ENCODE data around the gene SRSF5. TPM values are rescaled to one million over a fixed set of nuclear protein-coding genes. Genes with fewer than 3 reads are reported as not detected.

The SRSF5 gene
- total RNA-seq: 165 and 209 TPM in 2 replicates

DNA sequence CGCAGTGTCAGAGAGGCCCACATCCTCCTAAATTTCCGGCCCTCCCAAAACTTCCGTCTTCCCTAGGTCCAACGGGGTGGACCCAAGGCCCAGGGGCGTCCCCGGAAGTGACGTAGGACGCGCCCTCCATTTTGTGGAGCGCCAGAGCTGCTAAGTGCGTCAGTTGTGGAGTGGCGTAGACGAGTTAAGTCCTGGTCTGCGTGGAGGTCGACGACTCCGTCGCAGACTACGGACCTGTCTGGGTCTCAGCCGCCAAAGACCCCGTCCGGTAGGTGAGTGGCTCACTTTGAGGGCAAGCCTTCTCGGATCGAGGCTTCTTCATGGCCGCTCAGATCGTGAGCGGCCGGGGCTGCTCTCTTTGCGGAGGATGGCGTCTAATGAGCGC is at the start of gene SRSF5:
Gene SRSF5, plus strand, starts transcription at position 159 of the 385 bp plus-strand sequence. CDS start 1,015 bp downstream, outside the sequence.

DNA sequence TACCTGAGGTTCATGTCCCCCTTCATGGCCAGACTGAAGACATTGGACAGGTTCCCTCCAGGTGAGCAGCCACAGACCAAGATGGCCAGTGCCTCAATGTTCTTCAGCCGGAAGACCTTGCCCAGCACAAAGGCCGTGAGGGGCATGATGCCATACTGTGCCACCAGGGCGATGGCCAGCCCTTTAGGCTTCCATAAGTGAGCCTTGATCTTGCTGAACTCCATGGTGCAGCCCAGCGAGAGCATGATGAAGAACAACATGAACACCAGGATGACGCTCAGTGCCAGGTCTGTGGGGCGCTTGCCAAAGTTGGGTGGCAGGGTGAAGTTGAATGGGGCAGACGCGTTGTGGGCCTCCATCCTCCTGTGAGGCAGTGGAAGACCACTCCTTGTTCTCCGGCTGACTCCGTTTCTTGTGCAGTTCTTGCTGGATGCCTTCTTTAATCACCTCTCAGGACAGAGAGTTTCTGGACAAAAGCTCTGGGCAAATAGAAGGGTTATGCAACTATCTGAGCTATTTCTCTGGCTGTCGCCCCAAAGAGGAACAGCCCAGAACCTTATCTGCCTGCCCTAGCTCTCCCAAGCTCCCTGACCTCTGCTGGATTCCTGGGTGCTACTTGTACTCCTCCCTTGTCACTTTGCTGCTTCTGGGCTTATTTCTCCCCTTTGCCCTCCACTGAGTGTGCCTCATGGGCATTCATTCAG is 30.0 kb downstream of the SRSF5 start, which contains the start of gene SLC10A1:
Gene SLC10A1, minus strand, starts transcription at position 445 of the 704 bp plus-strand sequence. Its CDS starts 86 bp downstream, at position 359.

Other genes with a start within 250 kb of the SRSF5 start
- not detected in 2 replicates for gene CCDC177, start 192.3 kb upstream of the SRSF5 start, total RNA-seq
- 7.9 and 9.1 TPM in 2 replicates for gene SUSD6, start 155.5 kb upstream of the SRSF5 start, total RNA-seq
- gene SLC10A1, start 30.1 kb downstream of the SRSF5 start, total RNA-seq: not detected in 2 replicates
- gene SMOC1, start 112.3 kb downstream of the SRSF5 start, total RNA-seq: under 0.01 TPM in 1 of 2 replicates, not detected in the other